ENCODE data around the gene CDKN1C.

CDKN1C gene

DNA sequence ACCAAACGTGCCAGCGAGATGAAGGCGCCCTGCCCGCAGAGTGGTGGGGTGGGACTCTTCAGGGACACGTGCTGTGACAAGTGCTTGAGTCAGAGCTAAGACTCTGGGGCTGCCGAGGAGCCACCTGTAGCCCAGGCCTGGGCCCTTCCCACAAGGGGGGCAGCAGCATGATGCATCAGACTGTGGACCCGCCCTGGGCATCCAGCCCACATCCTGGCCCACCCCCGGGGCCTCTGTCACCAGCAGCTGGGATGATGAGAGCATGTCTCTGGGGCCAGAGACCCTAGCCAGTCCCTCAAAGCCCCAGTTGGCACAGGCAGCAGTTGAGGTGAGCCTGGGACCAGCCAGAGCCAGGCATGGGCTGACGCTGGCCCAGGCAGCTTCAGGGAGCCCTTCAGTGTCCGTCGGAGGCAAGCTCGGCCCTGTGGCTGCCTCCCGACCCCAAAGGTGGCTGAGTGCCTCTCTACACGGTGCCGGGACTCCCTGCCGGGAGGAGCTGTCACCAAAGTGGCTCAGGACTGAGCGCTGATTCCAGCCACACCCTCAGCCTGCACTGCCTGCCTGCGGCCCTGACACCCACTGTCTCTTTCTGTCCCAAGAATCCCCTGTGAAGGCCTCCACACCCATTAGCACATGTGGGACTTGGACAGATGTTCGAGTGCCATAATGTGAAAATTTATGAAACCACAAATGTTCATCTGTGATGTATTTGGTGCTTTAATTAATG, 41.3 kb downstream of the CDKN1C start:
- Mint-ChIP-seq H3K36me3 (ENCODE audit: low read depth) (no peaks in the 10 kb centered on the region), H3K9me3 (no peaks in the 10 kb centered on the region), H3K4me3 (no peak overlapping the region), H3K27me3 (ENCODE audit: low read depth) (peaks cover 7% of the 10 kb centered on the region), H3K27ac (peak overlapping the region in 1 of 3 experiments; percentile 39), H3K4me1 (peaks cover 23% of the 10 kb centered on the region)
- TF ChIP-seq, protein P1, sequence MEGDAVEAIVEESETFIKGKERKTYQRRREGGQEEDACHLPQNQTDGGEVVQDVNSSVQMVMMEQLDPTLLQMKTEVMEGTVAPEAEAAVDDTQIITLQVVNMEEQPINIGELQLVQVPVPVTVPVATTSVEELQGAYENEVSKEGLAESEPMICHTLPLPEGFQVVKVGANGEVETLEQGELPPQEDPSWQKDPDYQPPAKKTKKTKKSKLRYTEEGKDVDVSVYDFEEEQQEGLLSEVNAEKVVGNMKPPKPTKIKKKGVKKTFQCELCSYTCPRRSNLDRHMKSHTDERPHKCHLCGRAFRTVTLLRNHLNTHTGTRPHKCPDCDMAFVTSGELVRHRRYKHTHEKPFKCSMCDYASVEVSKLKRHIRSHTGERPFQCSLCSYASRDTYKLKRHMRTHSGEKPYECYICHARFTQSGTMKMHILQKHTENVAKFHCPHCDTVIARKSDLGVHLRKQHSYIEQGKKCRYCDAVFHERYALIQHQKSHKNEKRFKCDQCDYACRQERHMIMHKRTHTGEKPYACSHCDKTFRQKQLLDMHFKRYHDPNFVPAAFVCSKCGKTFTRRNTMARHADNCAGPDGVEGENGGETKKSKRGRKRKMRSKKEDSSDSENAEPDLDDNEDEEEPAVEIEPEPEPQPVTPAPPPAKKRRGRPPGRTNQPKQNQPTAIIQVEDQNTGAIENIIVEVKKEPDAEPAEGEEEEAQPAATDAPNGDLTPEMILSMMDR (IDR thresholded peaks at IDR 0.05; ENCODE audit: unreplicated experiment in 3 of 3) = no peak

DNA sequence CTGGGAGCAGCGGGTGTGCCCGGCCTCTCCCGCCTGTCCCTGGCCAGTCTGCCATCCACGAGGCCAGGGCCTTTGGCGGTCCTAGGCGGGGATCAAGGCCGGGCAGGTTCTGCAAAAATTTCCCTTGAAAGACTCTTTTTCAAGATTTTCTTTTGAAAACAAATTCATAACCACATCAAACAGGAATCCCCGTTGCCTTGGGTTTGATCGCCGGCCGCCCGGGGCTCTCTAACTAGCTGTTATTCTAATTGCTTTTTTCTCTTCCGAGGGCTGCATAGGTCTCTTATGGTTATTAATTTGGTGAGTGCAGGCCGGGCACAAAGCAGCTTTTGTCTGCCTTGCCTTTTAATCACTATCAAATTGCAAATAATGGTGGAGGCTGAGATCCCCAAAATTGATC, 42.0 kb downstream of the CDKN1C start:
- H3K27me3 Mint-ChIP-seq (ENCODE audit: low read depth) = peaks cover 4% of the 10 kb centered on the region
- TF ChIP-seq, protein P1 (IDR thresholded peaks at IDR 0.05; ENCODE audit: unreplicated experiment in 3 of 3) = no peak
- no peaks in the 10 kb centered on the region for H3K9me3 Mint-ChIP-seq
- no peak overlapping the region for H3K4me3 Mint-ChIP-seq
- peaks cover 21% of the 10 kb centered on the region for H3K4me1 Mint-ChIP-seq
- no peaks in the 10 kb centered on the region for H3K36me3 Mint-ChIP-seq (ENCODE audit: low read depth)
- peak overlapping the region in 1 of 3 experiments; percentile 39 for H3K27ac Mint-ChIP-seq

DNA sequence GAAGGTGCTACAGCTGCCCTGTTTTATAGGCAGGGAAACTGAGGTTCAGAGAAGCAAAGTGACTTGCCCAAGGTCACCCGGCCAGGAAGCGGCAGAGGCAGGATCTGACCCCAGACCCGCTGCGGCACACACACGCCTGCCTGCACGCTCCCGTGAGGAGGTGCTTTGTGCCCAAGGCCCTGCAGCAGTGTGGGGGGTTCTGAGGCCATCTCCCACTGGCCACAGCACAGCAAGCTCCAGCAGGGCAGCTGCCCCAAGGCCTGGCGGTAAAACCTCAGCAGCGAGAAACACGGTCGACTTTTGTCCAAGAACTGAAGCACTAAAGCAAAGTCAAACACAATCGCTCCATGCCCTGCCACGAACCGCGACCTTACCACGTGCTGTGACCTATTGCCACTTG, 42.7 kb downstream of the CDKN1C start:
- Mint-ChIP-seq H3K9me3 (no peaks in the 10 kb centered on the region), H3K27me3 (ENCODE audit: low read depth) (peaks cover 4% of the 10 kb centered on the region), H3K36me3 (ENCODE audit: low read depth) (no peaks in the 10 kb centered on the region), H3K4me3 (no peak overlapping the region), H3K4me1 (peaks cover 25% of the 10 kb centered on the region), H3K27ac (no peak overlapping the region)
- TF ChIP-seq, protein P1 (IDR thresholded peaks at IDR 0.05; ENCODE audit: unreplicated experiment in 3 of 3) = no peak

DNA sequence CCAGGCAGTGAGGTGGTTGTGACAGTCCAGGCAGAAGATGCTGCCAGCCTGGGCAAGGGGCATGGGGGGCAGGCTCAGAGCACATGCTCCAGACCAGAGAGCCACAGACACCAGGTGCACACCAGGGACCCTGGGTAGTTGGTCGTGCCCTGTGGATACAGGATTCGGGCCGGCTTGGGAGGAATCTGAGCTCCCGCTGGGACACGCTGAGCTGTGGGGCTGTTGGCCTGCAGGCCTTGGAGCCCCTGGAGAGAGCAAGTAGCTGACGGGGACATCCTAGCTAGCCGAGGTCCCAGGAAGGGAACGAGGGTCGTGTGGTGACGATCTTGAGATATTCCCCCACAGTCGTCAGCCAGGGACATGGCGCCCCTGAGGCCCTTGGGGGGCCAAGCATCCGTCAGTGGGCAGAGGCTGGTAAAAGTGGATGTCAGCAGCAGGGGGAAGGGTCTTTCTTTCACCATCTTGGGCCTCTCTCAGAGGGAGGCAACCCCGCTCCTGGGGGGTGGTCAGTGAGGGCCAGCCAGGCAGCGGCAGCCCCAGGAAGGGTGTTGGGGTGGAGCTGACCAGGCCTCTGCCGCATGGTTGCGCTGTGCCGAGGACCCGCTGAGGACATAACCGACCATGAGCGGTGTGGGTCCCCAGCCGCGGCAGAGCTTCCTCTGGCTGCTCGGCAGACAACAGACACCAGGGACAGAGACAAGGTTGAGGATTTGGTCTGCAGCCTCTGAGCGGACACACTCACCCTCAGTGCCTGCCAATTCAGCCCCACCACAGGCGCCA, 44.0 kb downstream of the CDKN1C start:
- peaks cover 32% of the 10 kb centered on the region for H3K4me1 Mint-ChIP-seq
- no peak overlapping the region for H3K4me3 Mint-ChIP-seq
- H3K36me3 Mint-ChIP-seq (ENCODE audit: low read depth) = no peaks in the 10 kb centered on the region
- peak overlapping the region in 1 of 3 experiments; percentile 65 for H3K27ac Mint-ChIP-seq
- H3K27me3 Mint-ChIP-seq (ENCODE audit: low read depth) = peaks cover 4% of the 10 kb centered on the region
- TF ChIP-seq, protein P1 (IDR thresholded peaks at IDR 0.05; ENCODE audit: unreplicated experiment in 3 of 3) = no peak
- no peaks in the 10 kb centered on the region for H3K9me3 Mint-ChIP-seq

DNA sequence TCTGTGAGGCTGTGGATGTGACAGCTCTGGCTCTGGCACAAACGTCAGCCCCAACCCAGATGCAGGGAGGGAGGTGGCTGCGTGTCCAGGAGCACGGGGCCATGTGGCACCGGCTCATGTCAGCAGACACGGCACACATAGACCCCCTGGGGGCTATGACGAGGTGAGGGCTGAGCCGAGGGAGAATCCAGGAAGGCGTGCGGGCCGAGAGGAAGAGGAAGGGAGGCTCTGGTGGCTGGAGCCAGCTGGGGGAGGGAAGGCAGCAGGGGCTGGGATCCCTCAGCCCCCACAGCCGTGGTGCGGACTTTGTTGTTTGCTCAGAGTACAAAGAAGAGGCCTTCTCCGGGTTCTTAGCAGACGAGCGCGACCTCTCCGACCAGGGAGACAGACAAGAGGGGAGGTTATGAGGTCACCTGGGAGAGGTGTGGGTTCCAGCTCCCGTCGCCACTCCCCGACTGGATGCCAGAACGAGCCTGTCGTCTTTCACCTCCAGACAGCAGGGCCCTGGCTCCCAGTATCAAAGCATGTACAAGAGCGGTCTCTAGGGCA, 46.1 kb downstream of the CDKN1C start:
- TF ChIP-seq, protein P1 (IDR thresholded peaks at IDR 0.05; ENCODE audit: unreplicated experiment in 3 of 3) = no peak
- Mint-ChIP-seq H3K27me3 (ENCODE audit: low read depth) (peaks cover 4% of the 10 kb centered on the region), H3K4me1 (peaks cover 48% of the 10 kb centered on the region), H3K36me3 (ENCODE audit: low read depth) (no peaks in the 10 kb centered on the region), H3K27ac (peak overlapping the region; percentile 58 to 73 (median 65)), H3K4me3 (no peak overlapping the region), H3K9me3 (no peaks in the 10 kb centered on the region)

All from nephron (organoid).